Hepatocyte (in vitro differentiated cells): ENCODE results near the gene DUOX1. TPM values are rescaled to one million over a fixed set of nuclear protein-coding genes. Genes with fewer than 3 reads are reported as not detected.

Source experiments
- DNase-seq: peaks from one replicate; pipeline ENCODE4 v3.0.0-alpha.2; 2016; ENCODE audit warnings: low spot score
- H2AFZ ChIP-seq: fragments of 200-600 bp; sonication (generic); 2 replicates; pipeline ENCODE4 v1.6.0; 2016; ENCODE audit warnings: antibody characterized with exemption, mild to moderate bottlenecking
- H3K27ac ChIP-seq: fragments of 200-600 bp; sonication (generic); 2 replicates; pipeline ENCODE4 v1.5.1; 2016; ENCODE audit warnings: mild to moderate bottlenecking
- H3K27me3 ChIP-seq: fragments of 200-600 bp; sonication (generic); 2 replicates; pipeline ENCODE4 v1.6.1; 2016
- H3K36me3 ChIP-seq: fragments of 200-600 bp; sonication (generic); replicated peaks from 2 replicates; pipeline ENCODE4 v1.5.1; 2016; ENCODE audit warnings: low read depth; ENCODE audit not compliant: insufficient read depth
- H3K4me1 ChIP-seq: fragments of 200-600 bp; sonication (generic); 2 replicates; pipeline ENCODE4 v1.5.1; 2016; ENCODE audit warnings: mild to moderate bottlenecking, moderate library complexity; ENCODE audit not compliant: insufficient read depth
- H3K4me2 ChIP-seq: fragments of 200-600 bp; sonication (generic); 2 replicates; pipeline ENCODE4 v1.6.0; 2016
- H3K4me3 ChIP-seq: fragments of 200-600 bp; sonication (generic); 2 replicates; pipeline ENCODE4 v1.5.1; 2016; ENCODE audit warnings: mild to moderate bottlenecking
- H3K79me2 ChIP-seq: fragments of 200-600 bp; sonication (generic); 2 replicates; pipeline ENCODE4 v1.6.0; 2017; ENCODE audit warnings: mild to moderate bottlenecking
- H3K9me2 ChIP-seq: fragments of 200-600 bp; sonication (generic); replicated peaks from 2 replicates; pipeline ENCODE4 v1.6.0; 2017; ENCODE audit warnings: mild to moderate bottlenecking; ENCODE audit not compliant: insufficient read depth
- H3K9me3 ChIP-seq: fragments of 200-600 bp; sonication (generic); 2 replicates; pipeline ENCODE4 v1.5.1; 2016; ENCODE audit warnings: low read depth, mild to moderate bottlenecking
- H4K20me1 ChIP-seq: fragments of 200-600 bp; sonication (generic); 2 replicates; pipeline ENCODE4 v1.6.0; 2016; ENCODE audit warnings: mild to moderate bottlenecking; ENCODE audit not compliant: insufficient read depth, poor library complexity, severe bottlenecking
- CTCF ChIP-seq: fragments of 200-600 bp; sonication (generic); IDR thresholded peaks from 2 replicates; pipeline ENCODE4 v1.5.1; 2016; ENCODE audit warnings: antibody characterized with exemption, mild to moderate bottlenecking; ENCODE audit not compliant: poor library complexity
- EZH2 ChIP-seq: fragments of 200-600 bp; sonication (generic); IDR thresholded peaks from 2 replicates; pipeline ENCODE4 v1.6.1; 2016; ENCODE audit warnings: antibody characterized with exemption, mild to moderate bottlenecking, borderline replicate concordance
- EZH2phosphoT487 ChIP-seq: fragments of 200-600 bp; sonication (generic); IDR thresholded peaks from one replicate; pipeline ENCODE4 v1.6.1; 2018; ENCODE audit warnings: antibody characterized with exemption, mild to moderate bottlenecking, low read depth, moderate library complexity; ENCODE audit not compliant: unreplicated experiment, severe bottlenecking
- WGBS: methylation state at CpG from one replicate; pipeline ENCODE4 v1.1.6; 2016; ENCODE audit warnings: low lambda C conversion rate; ENCODE audit errors: missing lambda C conversion rate; 5-methylcytosine and 5-hydroxymethylcytosine counted together
- polyA plus RNA-seq: library from polyadenylated mRNA; unstranded; fragments of >200 nt; fragmentation: Nextera tagmentation; extraction: Ambion mirVana; gene quantifications from 2 replicates; pipeline ENCODE4 v1.2.1, GENCODE V29; 2016
- total RNA-seq: library from RNA; depleted of rRNA; stranded (reverse); fragments of >200 nt; gene quantifications from 2 replicates; pipeline ENCODE4 v1.2.3, GENCODE V29; 2014

Gene DUOX1
- total and polyA plus RNA-seq, 2 experiments from 2014 or later, result 3.3 to 7.7 TPM

- Histone ChIP-seq H3K9me2 (no peaks in the 10 kb centered on the region), H3K4me2 (no peak overlapping the region), H3K36me3 (no peaks in the 10 kb centered on the region), H3K79me2 (no peaks in the 10 kb centered on the region), H3K27me3 (peaks cover 40% of the 10 kb centered on the region), H3K4me3 (no peak overlapping the region), H4K20me1 (no peaks in the 10 kb centered on the region), H3K9me3 (no peaks in the 10 kb centered on the region), H2AFZ (no peak overlapping the region), H3K4me1 (peaks cover 8% of the 10 kb centered on the region), H3K27ac (no peak overlapping the region)
- TF ChIP-seq CTCF (no peak), EZH2 (no peak), EZH2phosphoT487 (no peak)
- DNase-seq, result no peak
- WGBS, result 93% methylated on average over 10 of the region's 10 CpGs
Measured at GRCh38 chr15:45107941-45108630, 21.7 kb upstream of the DUOX1 start.

GRCh38 chr15:45110256-45110820, 19.5 kb upstream of the DUOX1 start:
- no peaks in the 10 kb centered on the region for H3K36me3 ChIP-seq
- no peak overlapping the region for H3K27ac ChIP-seq
- no peaks in the 10 kb centered on the region for H3K79me2 ChIP-seq
- H2AFZ ChIP-seq, result no peak overlapping the region
- H3K27me3 ChIP-seq, result peaks cover 63% of the 10 kb centered on the region
- no peak overlapping the region for H3K4me3 ChIP-seq
- no peak for DNase-seq
- H3K9me3 ChIP-seq, result no peaks in the 10 kb centered on the region
- TF ChIP-seq CTCF (no peak), EZH2 (no peak), EZH2phosphoT487 (no peak)
- no peak overlapping the region for H3K4me2 ChIP-seq
- peaks cover 20% of the 10 kb centered on the region for H3K4me1 ChIP-seq
- WGBS, result 80% methylated on average over 11 of the region's 11 CpGs
- H3K9me2 ChIP-seq, result no peaks in the 10 kb centered on the region
- H4K20me1 ChIP-seq, result no peaks in the 10 kb centered on the region

DNA sequence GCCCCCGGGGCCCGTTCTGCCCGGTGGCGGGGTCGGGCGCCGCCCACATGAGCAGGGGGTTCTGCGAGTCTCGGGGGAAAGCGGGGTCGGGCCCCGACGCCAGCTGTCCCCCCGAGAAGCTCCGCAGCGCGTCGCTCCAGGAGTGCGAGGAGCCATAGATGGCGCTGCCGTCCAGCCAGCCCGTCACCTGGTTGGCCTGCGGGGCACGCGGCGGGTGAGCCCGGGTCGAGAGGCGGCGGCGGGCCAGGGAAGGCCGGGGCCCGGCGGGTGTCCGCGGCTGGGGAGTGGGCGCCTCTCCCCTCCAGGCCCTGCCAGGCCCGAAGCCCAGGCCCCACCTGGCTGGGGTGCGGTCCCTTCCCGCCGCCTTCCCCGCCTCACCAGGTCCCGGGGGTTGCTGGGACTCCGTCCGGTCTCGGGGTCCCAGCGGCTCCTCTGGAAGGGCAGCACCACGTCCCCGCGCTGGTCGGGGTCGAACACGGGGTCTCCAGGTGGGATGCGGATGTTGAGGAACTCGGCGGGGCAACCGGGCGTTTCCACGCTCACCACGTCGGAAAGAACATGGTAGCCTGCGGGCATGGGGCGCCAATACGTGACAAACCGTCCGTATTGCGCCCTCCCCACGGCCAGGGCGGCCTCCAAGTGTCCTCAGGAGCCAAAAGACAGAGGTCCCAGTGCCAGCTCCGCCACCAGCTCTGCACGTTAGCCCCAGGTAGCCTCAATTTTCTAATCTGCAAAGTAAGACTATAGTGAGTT, 18.2 kb upstream of the DUOX1 start:
- TF ChIP-seq EZH2phosphoT487 (peak; percentile 46), CTCF (no peak), EZH2 (no peak)
- DNase-seq, result no peak
- H3K79me2 ChIP-seq, result no peaks in the 10 kb centered on the region
- no peak overlapping the region for H3K27ac ChIP-seq
- H3K36me3 ChIP-seq, result no peaks in the 10 kb centered on the region
- no peaks in the 10 kb centered on the region for H4K20me1 ChIP-seq
- 14% methylated on average over 44 of the region's 71 CpGs for WGBS
- H3K4me2 ChIP-seq, result peak overlapping the region; percentile 89
- H3K27me3 ChIP-seq, result peaks cover 75% of the 10 kb centered on the region
- H3K9me3 ChIP-seq, result no peaks in the 10 kb centered on the region
- no peak overlapping the region for H2AFZ ChIP-seq
- peaks cover 20% of the 10 kb centered on the region for H3K4me1 ChIP-seq
- no peaks in the 10 kb centered on the region for H3K9me2 ChIP-seq
- H3K4me3 ChIP-seq, result no peak overlapping the region
